GM18505 (cell line): ENCODE measurements around the gene TBC1D5.

Experiments used
- ATAC-seq: cut with Tn5 transposase; IDR thresholded peaks from one replicate; pipeline ENCODE4 v1.9.1; 2021; ENCODE audit not compliant: unreplicated experiment
- POLR2A ChIP-seq: IDR thresholded peaks from 4 replicates; pipeline ENCODE4 v1.6.1; 2011; ENCODE audit warnings: borderline replicate concordance; ENCODE audit not compliant: insufficient read depth, insufficient read length; ENCODE audit errors: extremely low read depth

The TBC1D5 gene

DNA sequence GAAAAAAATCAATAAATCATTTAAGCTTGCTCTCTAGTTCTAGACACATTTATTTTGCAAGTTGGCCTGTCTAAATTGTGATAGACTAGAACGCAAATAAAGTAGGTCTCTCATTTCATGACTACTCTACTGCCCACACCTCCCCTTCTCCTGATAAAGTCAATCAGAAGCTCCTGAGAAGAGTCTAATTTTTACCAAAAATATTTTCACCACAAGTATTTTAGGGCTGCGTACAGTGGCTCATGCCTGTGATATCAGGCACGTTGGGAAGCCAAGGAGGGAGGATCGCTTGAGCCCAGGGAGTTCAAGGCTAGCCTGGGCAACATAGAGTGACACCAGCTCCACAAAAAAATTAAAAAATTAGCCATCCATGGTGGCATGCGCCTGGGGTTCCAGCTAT is 136.5 kb downstream of the TBC1D5 start:
- ATAC-seq, result no peak
- TF ChIP-seq POLR2A, result no peak

DNA sequence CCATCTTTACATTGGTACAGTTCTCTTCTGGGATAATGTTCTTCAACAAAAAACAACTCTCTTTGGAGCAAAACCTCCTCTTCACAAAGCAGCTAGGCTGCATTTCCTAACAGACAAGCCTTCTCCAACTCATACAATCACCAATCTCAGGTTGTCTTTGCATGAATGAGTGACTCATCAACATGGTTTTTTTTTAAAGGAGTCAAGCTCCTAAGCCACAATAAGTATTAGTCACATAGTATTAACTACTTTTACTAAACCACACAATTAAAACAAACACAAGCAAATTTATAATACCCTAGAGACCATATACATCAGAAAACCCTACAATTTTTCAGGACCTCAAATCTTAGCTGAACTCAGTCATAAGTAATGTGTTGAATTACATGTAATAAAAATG is 137.4 kb downstream of the TBC1D5 start:
- no peak for TF ChIP-seq POLR2A
- no peak for ATAC-seq

DNA sequence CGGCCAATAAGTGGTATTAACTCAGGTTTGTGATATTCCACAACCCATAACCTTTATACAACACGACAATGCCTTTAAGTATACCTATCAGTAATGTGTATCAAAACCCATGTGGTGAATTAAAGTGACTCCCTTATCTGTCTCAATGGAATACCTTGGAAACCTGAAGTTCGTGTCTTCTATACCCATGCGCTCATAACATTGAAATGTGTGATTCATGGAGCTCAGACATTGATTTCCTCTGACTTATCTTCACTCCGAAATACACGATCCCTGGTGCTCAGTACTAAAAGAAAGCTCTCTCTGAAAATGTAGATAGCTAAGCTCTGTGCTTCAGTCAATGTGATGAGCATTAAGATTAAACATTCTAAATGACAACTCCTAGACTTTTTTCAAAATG is 140.3 kb downstream of the TBC1D5 start:
- ATAC-seq, result no peak
- TF ChIP-seq POLR2A, result no peak

DNA sequence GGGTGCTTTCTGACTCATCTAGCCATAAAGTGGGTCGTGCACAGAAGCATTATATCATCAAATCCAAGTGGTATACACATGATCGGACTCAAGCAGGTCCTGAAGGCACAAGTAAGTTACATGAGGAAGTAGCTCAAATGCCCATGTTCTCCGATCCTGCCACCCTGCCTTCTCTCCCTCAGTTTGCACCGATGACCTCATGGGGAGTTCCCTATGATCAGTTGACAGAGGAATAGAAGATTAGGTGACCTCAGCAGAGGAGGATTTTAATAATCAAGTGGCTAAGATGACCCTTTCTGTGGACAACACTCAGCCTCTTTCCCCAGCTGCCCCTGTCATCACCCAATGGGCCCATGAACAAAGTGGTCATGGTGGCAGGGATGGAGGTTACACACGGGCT is 149.5 kb downstream of the TBC1D5 start:
- no peak for TF ChIP-seq POLR2A
- ATAC-seq, result no peak

DNA sequence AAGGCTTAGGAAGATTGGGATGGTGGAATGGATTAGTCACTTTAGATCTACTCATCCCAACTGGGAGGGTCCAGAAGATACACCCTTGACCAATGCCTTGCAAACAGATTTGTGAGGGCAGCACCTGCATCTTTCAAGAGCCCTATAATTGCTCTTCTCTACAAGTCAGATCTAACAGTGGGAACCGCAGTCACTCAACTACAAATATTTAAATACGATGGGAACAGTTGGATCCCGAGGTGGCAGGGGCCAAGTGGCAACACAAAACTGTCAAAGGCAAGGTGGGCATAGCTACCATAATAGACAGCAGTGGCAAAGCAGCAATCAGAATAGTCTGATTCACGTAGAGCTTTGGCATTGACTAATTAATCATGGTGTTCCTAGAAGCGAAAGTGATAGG is 152.0 kb downstream of the TBC1D5 start:
- TF ChIP-seq POLR2A, result no peak
- ATAC-seq, result no peak

DNA sequence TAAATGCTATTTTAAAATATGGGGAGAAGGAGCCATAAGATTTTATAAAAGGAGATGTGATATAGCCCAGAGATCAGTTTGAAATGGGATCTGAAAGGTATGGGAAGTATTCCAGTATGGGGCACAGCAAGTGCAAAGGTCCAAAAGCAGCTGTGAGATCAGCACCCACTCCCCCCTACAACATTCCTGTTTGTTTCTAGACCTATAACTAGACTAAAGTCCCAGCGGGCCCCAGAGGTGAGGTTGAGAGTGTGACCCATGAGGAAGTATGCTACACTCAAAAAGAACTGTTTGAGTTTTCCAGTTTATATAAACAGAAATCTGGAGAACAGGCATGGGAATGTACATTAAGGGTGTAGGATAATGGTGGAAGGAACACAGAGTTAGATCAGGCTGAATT is 152.5 kb downstream of the TBC1D5 start:
- no peak for TF ChIP-seq POLR2A
- ATAC-seq, result no peak

DNA sequence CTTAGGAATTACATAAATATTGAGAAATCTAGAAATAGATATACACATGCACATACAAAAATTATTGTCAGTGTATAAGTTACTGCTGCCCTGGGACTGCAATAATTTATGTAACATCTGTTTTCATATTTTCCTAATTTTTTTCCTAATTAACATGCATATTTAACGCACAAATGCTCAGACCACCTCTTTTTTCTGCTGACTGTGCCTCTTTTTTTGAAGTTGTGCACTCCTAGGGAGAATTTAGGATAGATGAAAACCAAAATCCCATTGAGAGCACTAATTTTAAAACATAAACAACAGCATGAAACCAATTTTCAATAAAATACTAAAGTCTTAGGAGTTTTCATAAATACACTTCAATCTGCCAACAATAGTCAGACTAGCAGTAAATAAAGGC is 154.0 kb downstream of the TBC1D5 start:
- ATAC-seq, result no peak
- no peak for TF ChIP-seq POLR2A

DNA sequence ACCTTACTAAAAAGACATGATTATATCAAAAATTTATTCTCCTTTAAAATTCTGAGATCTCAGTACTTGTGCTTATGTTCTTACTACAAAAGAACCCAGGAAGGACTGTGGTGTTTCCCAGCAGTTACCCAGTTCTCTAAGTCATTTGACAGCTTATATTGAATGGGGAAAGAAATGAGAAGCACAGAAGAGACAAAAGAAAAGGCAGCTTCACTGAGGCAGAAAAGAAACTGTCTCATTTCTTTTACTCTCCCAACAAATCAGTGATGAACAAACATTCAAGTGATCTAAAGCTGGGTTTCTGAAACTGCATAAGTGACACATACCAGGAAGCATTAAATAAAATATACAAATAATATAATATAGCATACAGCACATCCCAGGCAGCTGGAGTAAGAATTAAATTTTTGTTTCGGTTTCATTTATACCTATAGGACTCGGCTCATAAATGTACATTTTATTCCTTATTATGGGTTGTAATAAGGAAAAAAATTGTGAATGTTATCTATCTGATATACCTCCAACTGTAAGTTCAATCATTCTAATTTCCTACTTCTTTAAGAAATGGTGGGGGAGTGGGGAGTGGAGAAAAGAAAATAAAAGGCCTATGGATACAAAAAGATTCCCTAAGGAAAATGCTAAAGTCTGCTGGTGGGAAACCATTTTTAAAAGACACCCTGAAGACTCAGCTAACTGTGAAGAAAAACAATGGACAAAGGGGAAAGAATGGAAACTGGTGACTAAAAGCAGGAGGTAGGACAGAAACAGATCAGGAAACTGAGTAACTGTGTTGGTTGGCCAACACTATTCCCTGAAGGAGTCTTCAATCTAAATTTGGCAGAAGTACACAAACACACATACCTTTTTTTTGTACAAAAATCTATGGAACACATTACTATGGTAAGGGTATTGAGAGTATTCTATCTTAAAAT is 156.8 kb downstream of the TBC1D5 start:
- TF ChIP-seq POLR2A, result no peak
- ATAC-seq, result no peak

DNA sequence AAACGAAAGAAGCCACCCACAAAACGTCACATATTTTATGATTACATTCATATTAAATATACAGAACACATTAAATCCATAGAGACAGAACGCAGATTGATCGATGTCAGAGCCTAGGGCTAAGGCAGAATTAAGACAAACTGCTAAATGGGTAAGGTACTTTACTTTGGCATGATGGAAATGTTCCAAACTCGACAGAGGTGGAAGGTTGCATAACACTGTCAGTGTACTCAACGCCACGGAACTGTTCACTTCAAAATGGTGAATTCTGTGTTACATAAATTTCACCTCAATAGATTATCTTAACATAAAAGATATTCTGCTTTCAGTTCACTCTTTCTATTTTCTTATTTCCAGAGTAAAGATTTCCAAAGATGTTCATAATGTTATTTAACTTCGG is 158.4 kb downstream of the TBC1D5 start:
- no peak for ATAC-seq
- TF ChIP-seq POLR2A, result no peak

DNA sequence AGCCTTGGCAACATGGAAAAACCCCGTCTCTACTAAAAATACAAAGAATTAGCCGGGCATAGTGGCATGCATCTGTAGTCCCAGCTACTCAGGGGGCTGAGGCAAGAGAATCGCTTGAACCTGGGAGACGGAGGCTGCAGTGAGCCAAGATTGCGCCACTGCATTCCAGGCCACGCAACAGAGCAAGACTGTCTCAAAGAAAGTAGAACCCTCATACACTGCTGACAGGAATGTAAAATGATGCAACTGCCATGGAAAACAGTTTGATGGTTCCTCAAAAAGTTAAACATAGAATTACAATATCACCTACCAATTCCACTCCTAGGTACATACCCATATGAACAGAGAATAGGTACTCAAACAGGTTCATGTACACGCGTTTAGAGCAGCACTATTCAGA is 158.9 kb downstream of the TBC1D5 start:
- no peak for ATAC-seq

DNA sequence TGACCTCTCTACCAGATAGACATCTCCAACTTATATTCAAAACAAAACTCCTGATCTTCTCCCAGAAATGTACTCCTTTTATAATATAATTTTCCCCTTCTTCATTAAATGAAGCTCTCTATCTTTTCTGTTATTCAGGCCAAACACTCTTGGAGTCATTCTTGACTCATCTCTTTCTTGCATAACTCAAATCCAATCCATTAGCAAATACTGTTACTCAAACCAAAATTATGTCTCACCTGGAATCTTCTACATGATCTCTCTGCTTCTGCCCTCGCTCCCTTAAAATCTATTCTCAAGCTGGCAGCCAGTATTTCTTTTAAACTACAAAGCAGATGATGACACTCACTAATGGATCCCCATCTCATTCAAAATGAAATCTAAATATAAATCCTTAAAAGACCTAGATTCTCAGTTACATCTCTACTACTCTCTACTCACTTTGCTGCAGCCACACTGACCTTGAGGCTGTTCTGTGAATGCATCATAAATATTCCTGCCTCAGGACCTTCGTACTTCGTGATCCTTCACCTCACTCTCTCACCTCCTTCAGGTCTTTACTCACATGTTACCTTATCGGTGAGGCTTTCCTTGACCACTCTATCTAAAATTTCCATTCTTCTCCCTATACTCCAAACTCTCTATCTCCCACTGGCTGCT is 160.9 kb downstream of the TBC1D5 start:
- no peak for TF ChIP-seq POLR2A
- ATAC-seq, result no peak

More for the DNA sequence above, 158.9 kb downstream of the TBC1D5 start:
- TF ChIP-seq POLR2A, result no peak

DNA sequence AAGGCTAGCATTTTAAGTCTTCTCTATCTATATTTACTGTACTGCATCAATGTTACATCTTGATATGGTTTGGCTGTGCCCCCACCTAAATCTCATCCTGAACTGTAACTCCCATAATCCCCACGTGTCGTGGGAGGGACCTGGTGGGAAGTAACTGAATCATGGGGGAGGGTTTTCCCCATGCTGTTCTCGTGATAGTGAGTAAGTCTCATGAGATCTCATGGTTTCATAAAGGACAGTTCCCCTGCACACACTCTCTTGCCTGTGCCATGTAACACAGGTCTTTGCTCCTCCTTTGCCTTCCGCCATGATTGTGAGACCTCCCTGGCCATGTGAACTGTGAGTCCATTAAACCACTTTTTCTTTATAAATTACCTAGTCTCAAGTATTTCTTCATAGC is 161.5 kb downstream of the TBC1D5 start:
- no peak for ATAC-seq
- TF ChIP-seq POLR2A, result no peak

DNA sequence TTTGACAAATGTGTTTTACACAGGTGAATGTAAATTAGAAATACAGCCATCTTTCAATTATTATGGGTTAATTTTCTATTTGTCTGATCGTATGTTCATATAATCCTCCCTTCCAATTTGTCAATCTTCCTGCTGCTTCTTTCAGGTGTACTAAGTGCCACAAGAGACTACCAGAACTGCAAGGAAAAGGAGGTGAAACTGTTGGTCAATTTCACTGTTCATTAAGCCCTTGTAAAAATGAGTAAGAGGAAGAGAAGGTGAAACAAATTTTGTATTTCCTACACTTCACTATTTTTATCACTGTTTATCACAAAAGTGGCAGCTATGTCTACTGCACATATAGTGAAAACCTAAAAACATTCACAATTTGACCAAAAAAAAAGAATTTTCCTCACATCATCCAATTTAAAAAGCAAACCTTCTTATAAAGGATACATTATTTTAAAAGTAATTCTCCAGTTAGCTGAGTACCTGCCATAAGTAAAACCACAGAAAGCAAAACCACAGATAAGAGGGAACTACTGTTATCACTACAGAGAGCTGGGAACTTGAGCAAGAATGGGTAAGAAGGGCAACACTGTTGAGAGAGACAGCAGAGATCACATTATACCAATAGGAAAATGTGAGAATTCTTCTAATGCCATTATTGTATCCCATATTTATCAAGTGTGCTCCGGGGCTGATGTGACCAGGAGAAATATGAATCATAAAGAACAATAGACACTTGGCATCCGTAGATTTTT is 163.0 kb downstream of the TBC1D5 start:
- peak; percentile 99 for ATAC-seq
- no peak for TF ChIP-seq POLR2A
